ENCODE data around the gene DCDC2B.

DCDC2B gene

GRCh38 chr1:32170991-32171390 lies 37.9 kb upstream of the DCDC2B start:
- Histone ChIP-seq H2AFZ (ENCODE audit: low read length) (no peak overlapping the region), H3K9ac (ENCODE audit: low read depth, low read length, poor library complexity) (no peak overlapping the region), H2BK12ac (ENCODE audit: low read length) (no peak overlapping the region), H3K18ac (ENCODE audit: low read length) (no peak overlapping the region), H3K4me2 (ENCODE audit: insufficient read depth, low read length, poor library complexity, severe bottlenecking) (no peak overlapping the region), H3K27ac (replicated peaks; ENCODE audit: low read length) (no peak overlapping the region), H4K8ac (ENCODE audit: low read depth, low read length) (no peak overlapping the region), H3K4me3 (ENCODE audit: low read length in 2 of 2) (no peak overlapping the region), H2BK120ac (ENCODE audit: low read depth, low read length) (no peak overlapping the region), H3K14ac (ENCODE audit: low read length) (no peak overlapping the region), H4K91ac (ENCODE audit: low read depth, low read length, poor library complexity) (no peak overlapping the region), H3K23ac (ENCODE audit: low read depth, low read length, poor library complexity) (no peak overlapping the region), H2AK5ac (ENCODE audit: low read depth, low read length) (no peak overlapping the region), H3K4ac (ENCODE audit: low read length) (no peak overlapping the region), H3K4me1 (ENCODE audit: control insufficient read depth in 2 of 2, insufficient read depth in 1 of 2, low read depth in 1 of 2, low read length in 2 of 2) (no peaks in the 10 kb centered on the region), H3K9me3 (replicated peaks in 1 of 2; ENCODE audit: control insufficient read depth in 2 of 2, insufficient read depth in 1 of 2, low read depth in 1 of 2, low read length in 2 of 2) (no peaks in the 10 kb centered on the region), H3K79me1 (ENCODE audit: low read depth, low read length) (no peaks in the 10 kb centered on the region), H2BK5ac (ENCODE audit: low read length) (no peak overlapping the region), H3K36me3 (replicated peaks in 1 of 2; ENCODE audit: control insufficient read depth in 2 of 2, insufficient read depth in 2 of 2, low read length in 2 of 2) (peaks cover 38 to 90% of the 10 kb centered on the region in 2 donors), H2BK15ac (ENCODE audit: low read length) (no peak overlapping the region), H3K27me3 (ENCODE audit: control insufficient read depth in 3 of 3, insufficient read depth in 3 of 3, low read depth in 1 of 3, low read length in 3 of 3) (no peaks in the 10 kb centered on the region)
- DNase-seq (ENCODE audit: low spot score) = no peak
- WGBS, 2 donors (ENCODE audit: extremely low coverage in 2 of 2, insufficient read length in 2 of 2, insufficient replicate concordance in 1 of 2) = no CpG with 5 or more reads among the region's 4 CpGs

DNA sequence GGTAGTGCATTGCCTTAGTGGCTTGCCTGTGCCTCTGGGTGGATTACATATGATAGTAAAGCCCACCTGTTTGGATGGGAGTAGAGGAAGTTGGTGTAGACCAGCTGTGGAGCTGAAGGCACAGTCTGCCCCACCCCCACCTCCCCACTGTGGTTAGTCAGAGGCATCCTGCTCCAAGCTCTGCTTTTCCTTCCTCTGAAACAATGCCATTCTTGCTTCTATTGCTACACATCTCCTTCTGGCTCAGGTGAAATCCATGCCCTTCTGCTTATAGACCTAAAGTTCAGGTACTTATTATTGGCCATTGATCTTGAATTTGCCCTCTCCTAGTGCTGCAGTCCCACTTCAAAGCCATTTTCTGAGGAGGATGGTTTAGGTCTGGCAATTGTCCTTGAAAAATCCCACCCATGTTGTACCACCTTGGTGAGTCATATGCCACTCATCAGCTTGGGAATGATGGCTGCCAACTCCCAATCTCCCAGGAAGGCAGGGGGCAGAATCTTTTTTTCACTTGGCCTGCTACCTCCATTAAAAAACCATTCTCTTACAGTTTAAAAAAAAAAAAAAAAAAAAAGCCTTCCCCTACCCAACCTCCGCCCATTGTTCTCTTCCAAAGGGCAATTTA lies 36.2 kb upstream of the DCDC2B start:
- H3K36me3 ChIP-seq (replicated peaks in 1 of 2; ENCODE audit: control insufficient read depth in 2 of 2, insufficient read depth in 2 of 2, low read length in 2 of 2) = peaks cover 32 to 76% of the 10 kb centered on the region in 2 donors

DNA sequence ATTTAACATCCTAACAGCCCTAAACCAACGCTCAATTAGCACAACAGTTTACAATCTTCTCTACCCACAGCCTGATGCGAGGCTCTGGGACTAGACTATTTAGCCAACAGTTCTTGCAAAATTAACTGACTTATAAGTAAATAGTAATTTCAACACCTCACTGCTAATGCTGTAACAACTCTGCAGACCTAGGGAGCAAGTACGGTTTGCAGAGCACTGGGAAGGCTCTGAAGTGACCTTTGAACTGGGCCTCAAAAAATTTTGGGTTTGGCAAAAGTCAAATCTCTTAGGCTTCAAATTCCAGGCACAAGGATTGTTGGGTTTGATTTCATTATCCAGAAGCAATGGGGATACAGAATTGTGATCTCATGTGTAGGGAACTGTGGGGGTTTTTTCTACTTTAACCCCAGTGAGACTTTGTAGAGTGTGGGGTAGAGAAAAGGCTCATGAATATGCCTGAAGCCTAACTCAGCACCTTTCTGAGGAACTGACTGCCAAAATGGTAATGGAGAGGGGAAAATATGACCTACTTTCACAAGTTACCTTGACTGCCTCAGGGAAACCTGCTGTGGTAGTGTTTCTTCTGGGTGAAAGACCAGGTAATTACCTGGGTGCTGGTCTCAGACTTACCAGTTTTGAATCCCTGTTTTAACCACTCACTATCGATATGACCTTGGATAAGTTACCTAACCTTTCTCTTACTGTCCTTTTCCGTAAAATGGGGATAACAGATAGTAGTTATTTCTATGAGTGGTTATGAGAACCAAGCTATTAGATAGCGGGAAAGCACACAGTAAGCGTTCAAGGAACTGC lies 30.3 kb upstream of the DCDC2B start:
- no peak overlapping the region for H3K9ac ChIP-seq (ENCODE audit: low read depth, low read length, poor library complexity)
- peak overlapping the region; percentile 94 for H2AFZ ChIP-seq (ENCODE audit: low read length)
- H4K91ac ChIP-seq (ENCODE audit: low read depth, low read length, poor library complexity) = no peak overlapping the region
- H3K79me1 ChIP-seq (ENCODE audit: low read depth, low read length) = peaks cover 11% of the 10 kb centered on the region
- no peak overlapping the region for H3K18ac ChIP-seq (ENCODE audit: low read length)
- no peak overlapping the region for H3K4ac ChIP-seq (ENCODE audit: low read length)
- H2BK12ac ChIP-seq (ENCODE audit: low read length) = no peak overlapping the region
- peaks cover 11 to 15% of the 10 kb centered on the region in 2 donors for H3K4me1 ChIP-seq (ENCODE audit: control insufficient read depth in 2 of 2, insufficient read depth in 1 of 2, low read depth in 1 of 2, low read length in 2 of 2)
- peak overlapping the region; percentile 74 for H3K27ac ChIP-seq (replicated peaks; ENCODE audit: low read length)
- peaks cover 10 to 48% of the 10 kb centered on the region in 2 donors for H3K36me3 ChIP-seq (replicated peaks in 1 of 2; ENCODE audit: control insufficient read depth in 2 of 2, insufficient read depth in 2 of 2, low read length in 2 of 2)
- DNase-seq (ENCODE audit: low spot score) = no peak
- H2BK120ac ChIP-seq (ENCODE audit: low read depth, low read length) = no peak overlapping the region
- H3K4me3 ChIP-seq (ENCODE audit: low read length in 2 of 2) = peak overlapping the region in 1 of 2 donors; percentile 71
- no peak overlapping the region for H2AK5ac ChIP-seq (ENCODE audit: low read depth, low read length)
- no peak overlapping the region for H2BK5ac ChIP-seq (ENCODE audit: low read length)
- no peak overlapping the region for H3K4me2 ChIP-seq (ENCODE audit: insufficient read depth, low read length, poor library complexity, severe bottlenecking)
- H3K14ac ChIP-seq (ENCODE audit: low read length) = no peak overlapping the region
- no peaks in the 10 kb centered on the region for H3K27me3 ChIP-seq (ENCODE audit: control insufficient read depth in 3 of 3, insufficient read depth in 3 of 3, low read depth in 1 of 3, low read length in 3 of 3)
- no peak overlapping the region for H3K23ac ChIP-seq (ENCODE audit: low read depth, low read length, poor library complexity)
- H4K8ac ChIP-seq (ENCODE audit: low read depth, low read length) = no peak overlapping the region
- H3K9me3 ChIP-seq (replicated peaks in 1 of 2; ENCODE audit: control insufficient read depth in 2 of 2, insufficient read depth in 1 of 2, low read depth in 1 of 2, low read length in 2 of 2) = no peaks in the 10 kb centered on the region
- no CpG with 5 or more reads among the region's 7 CpGs for WGBS, 2 donors (ENCODE audit: extremely low coverage in 2 of 2, insufficient read length in 2 of 2, insufficient replicate concordance in 1 of 2)
- H2BK15ac ChIP-seq (ENCODE audit: low read length) = no peak overlapping the region

More for the DNA sequence above, 36.2 kb upstream of the DCDC2B start:
- Histone ChIP-seq H3K4ac (ENCODE audit: low read length) (no peak overlapping the region), H2AK5ac (ENCODE audit: low read depth, low read length) (no peak overlapping the region), H3K4me1 (ENCODE audit: control insufficient read depth in 2 of 2, insufficient read depth in 1 of 2, low read depth in 1 of 2, low read length in 2 of 2) (no peaks in the 10 kb centered on the region), H3K9ac (ENCODE audit: low read depth, low read length, poor library complexity) (no peak overlapping the region), H2BK15ac (ENCODE audit: low read length) (no peak overlapping the region), H4K91ac (ENCODE audit: low read depth, low read length, poor library complexity) (no peak overlapping the region), H2BK12ac (ENCODE audit: low read length) (no peak overlapping the region), H2AFZ (ENCODE audit: low read length) (no peak overlapping the region), H2BK120ac (ENCODE audit: low read depth, low read length) (no peak overlapping the region), H3K4me3 (ENCODE audit: low read length in 2 of 2) (no peak overlapping the region), H4K8ac (ENCODE audit: low read depth, low read length) (no peak overlapping the region), H3K4me2 (ENCODE audit: insufficient read depth, low read length, poor library complexity, severe bottlenecking) (no peak overlapping the region), H3K9me3 (replicated peaks in 1 of 2; ENCODE audit: control insufficient read depth in 2 of 2, insufficient read depth in 1 of 2, low read depth in 1 of 2, low read length in 2 of 2) (no peaks in the 10 kb centered on the region), H3K27ac (replicated peaks; ENCODE audit: low read length) (no peak overlapping the region), H3K27me3 (ENCODE audit: control insufficient read depth in 3 of 3, insufficient read depth in 3 of 3, low read depth in 1 of 3, low read length in 3 of 3) (no peaks in the 10 kb centered on the region), H3K23ac (ENCODE audit: low read depth, low read length, poor library complexity) (no peak overlapping the region), H3K18ac (ENCODE audit: low read length) (no peak overlapping the region), H3K79me1 (ENCODE audit: low read depth, low read length) (no peaks in the 10 kb centered on the region), H2BK5ac (ENCODE audit: low read length) (no peak overlapping the region), H3K14ac (ENCODE audit: low read length) (no peak overlapping the region)
- no CpG with 5 or more reads among the region's 1 CpG for WGBS, 2 donors (ENCODE audit: extremely low coverage in 2 of 2, insufficient read length in 2 of 2, insufficient replicate concordance in 1 of 2)
- DNase-seq (ENCODE audit: low spot score) = no peak

DNA sequence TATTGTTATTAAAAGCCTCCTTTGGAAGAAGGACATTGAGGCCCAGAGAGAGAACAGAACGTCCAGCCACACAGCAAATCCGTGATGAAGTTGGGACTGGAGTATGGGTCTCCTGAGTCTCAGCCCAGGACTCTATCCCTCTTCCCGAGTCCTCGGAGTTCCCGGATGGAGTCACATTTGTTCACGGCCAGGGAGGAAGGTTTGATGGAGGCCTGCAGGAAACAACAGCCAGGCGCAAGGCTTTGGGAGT lies 29.8 kb upstream of the DCDC2B start:
- peaks cover 11% of the 10 kb centered on the region for H3K79me1 ChIP-seq (ENCODE audit: low read depth, low read length)
- H3K27me3 ChIP-seq (ENCODE audit: control insufficient read depth in 3 of 3, insufficient read depth in 3 of 3, low read depth in 1 of 3, low read length in 3 of 3) = no peaks in the 10 kb centered on the region
- H2BK120ac ChIP-seq (ENCODE audit: low read depth, low read length) = no peak overlapping the region
- no peak overlapping the region for H3K4ac ChIP-seq (ENCODE audit: low read length)
- peak overlapping the region; percentile 99 for H3K23ac ChIP-seq (ENCODE audit: low read depth, low read length, poor library complexity)
- H3K9me3 ChIP-seq (replicated peaks in 1 of 2; ENCODE audit: control insufficient read depth in 2 of 2, insufficient read depth in 1 of 2, low read depth in 1 of 2, low read length in 2 of 2) = no peaks in the 10 kb centered on the region
- H3K36me3 ChIP-seq (replicated peaks in 1 of 2; ENCODE audit: control insufficient read depth in 2 of 2, insufficient read depth in 2 of 2, low read length in 2 of 2) = peaks cover 13 to 48% of the 10 kb centered on the region in 2 donors
- WGBS, 2 donors (ENCODE audit: extremely low coverage in 2 of 2, insufficient read length in 2 of 2, insufficient replicate concordance in 1 of 2) = no CpG with 5 or more reads among the region's 7 CpGs
- no peak overlapping the region for H3K9ac ChIP-seq (ENCODE audit: low read depth, low read length, poor library complexity)
- DNase-seq (ENCODE audit: low spot score) = no peak
- H3K18ac ChIP-seq (ENCODE audit: low read length) = peak overlapping the region; percentile 62
- H3K4me2 ChIP-seq (ENCODE audit: insufficient read depth, low read length, poor library complexity, severe bottlenecking) = peak overlapping the region; percentile 100
- H4K8ac ChIP-seq (ENCODE audit: low read depth, low read length) = no peak overlapping the region
- H3K14ac ChIP-seq (ENCODE audit: low read length) = no peak overlapping the region
- H3K4me3 ChIP-seq (ENCODE audit: low read length in 2 of 2) = peak overlapping the region in 1 of 2 donors; percentile 71
- H2AFZ ChIP-seq (ENCODE audit: low read length) = peak overlapping the region; percentile 94
- H2BK12ac ChIP-seq (ENCODE audit: low read length) = no peak overlapping the region
- no peak overlapping the region for H2AK5ac ChIP-seq (ENCODE audit: low read depth, low read length)
- peak overlapping the region; percentile 74 for H3K27ac ChIP-seq (replicated peaks; ENCODE audit: low read length)
- H3K4me1 ChIP-seq (ENCODE audit: control insufficient read depth in 2 of 2, insufficient read depth in 1 of 2, low read depth in 1 of 2, low read length in 2 of 2) = peaks cover 11 to 15% of the 10 kb centered on the region in 2 donors
- no peak overlapping the region for H4K91ac ChIP-seq (ENCODE audit: low read depth, low read length, poor library complexity)
- H2BK5ac ChIP-seq (ENCODE audit: low read length) = peak overlapping the region; percentile 77
- H2BK15ac ChIP-seq (ENCODE audit: low read length) = no peak overlapping the region

Data from neuronal stem cell (in vitro differentiated cells).